ENCODE measurements around the gene C22orf23. TPM values are rescaled to one million over a fixed set of nuclear protein-coding genes. Genes with fewer than 3 reads are reported as not detected.

The C22orf23 gene
- total RNA-seq, 2 donors from 2014 or later: 0.33 TPM; not detected in 1

GRCh38 chr22:37932401-37932800 lies 21.0 kb downstream of the C22orf23 start:
- Mint-ChIP-seq H3K27me3 (no peaks in the 10 kb centered on the region), H3K9me3 (no peaks in the 10 kb centered on the region), H3K4me3 (no peak overlapping the region), H3K4me1 (ENCODE audit: low read depth in 2 of 2) (peaks cover 0 to 10% of the 10 kb centered on the region in 2 donors), H3K27ac (no peak overlapping the region), H3K36me3 (no peaks in the 10 kb centered on the region)
- ATAC-seq (no peak), DNase-seq (ENCODE audit: low spot score) (no peak)

DNA sequence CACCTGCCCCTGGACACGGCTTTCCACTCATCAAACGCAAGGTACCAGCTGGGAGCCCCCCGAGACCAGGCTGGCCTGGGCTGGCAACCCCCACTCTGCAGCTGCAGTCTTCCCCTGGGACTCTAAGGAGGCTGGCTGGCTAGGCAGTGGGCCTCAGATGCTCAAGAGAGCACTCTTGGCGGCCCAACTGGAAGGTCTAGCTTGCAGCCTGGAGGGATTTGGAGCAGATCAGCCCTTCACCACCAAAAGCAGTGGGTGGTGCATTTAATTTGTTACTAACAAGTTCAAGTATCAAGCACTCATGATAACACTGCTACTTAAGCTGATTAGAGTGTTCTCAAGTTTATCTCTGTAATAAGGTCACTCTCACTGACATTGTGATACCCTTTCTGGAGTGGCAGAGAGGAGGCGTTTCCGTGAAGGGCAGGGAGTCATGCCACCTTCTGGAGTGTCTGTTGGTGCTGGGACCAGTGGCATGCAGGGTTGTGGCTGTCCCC lies 21.5 kb downstream of the C22orf23 start:
- H3K4me1 Mint-ChIP-seq (ENCODE audit: low read depth in 2 of 2): peaks cover 0 to 10% of the 10 kb centered on the region in 2 donors
- H3K36me3 Mint-ChIP-seq: no peaks in the 10 kb centered on the region
- ATAC-seq: no peak
- no peak overlapping the region for H3K27ac Mint-ChIP-seq
- no peaks in the 10 kb centered on the region for H3K9me3 Mint-ChIP-seq
- DNase-seq (ENCODE audit: low spot score): no peak
- no peak overlapping the region for H3K4me3 Mint-ChIP-seq
- H3K27me3 Mint-ChIP-seq: no peaks in the 10 kb centered on the region

DNA sequence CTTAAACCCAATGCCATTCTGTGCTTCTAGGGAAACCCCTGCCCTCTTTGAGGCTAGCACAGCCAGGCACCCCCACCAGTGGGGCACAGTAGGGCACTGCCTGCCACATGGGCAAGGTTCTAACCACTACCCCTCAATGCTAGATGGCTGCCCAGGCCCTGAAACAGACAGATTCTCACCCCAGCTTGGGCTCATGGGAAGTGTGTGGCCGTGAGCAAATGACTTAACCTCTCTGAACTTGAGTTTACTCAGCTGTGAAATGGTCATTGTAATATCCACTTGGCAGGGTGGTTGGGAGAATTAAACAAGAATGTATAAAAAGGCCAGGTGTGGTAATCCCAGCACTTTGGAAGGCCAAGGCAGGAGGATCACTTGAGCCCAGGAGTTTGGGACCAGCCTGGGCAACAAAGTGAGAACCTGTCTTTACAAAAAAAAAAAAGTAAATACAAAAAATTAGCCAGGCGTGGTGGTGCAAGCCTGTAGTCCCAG lies 22.4 kb downstream of the C22orf23 start:
- no peak overlapping the region for H3K4me3 Mint-ChIP-seq
- no peaks in the 10 kb centered on the region for H3K9me3 Mint-ChIP-seq
- H3K36me3 Mint-ChIP-seq: no peaks in the 10 kb centered on the region

DNA sequence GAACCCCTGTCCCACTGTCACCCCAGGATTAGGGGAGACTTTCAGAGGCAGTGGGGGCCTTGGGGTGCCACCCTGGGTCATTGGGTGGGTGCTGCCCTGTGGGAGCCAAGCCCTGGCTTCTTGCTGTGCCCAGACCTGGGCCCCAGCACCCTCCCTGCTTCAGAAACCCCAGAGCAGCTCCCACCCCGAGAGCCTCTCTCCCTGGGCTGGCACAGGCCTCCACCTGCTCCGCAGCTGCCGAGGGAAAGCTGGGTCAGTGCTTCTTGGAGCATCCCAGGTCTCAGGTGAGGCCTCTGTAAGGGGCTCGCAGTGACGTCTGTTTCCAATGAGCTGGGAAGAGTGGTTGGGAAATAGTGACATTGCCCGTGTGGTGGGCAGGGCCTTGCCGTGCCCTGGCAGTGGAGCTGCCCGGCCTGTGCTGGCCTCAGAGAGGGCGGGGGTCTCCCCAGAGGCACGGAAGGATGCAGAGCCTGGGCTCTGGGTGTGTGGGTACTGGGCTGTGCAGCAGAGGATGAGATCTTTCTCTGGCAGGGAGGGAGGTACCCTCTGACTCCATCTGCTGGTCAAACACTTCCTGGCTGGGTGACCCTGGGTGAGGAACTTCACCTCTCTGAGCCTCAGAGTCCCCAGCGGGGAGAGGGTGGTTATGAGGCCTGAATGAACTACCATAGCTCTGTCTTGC lies 23.0 kb downstream of the C22orf23 start:
- no peaks in the 10 kb centered on the region for H3K36me3 Mint-ChIP-seq
- DNase-seq (ENCODE audit: low spot score): no peak
- no peak for ATAC-seq
- H3K4me3 Mint-ChIP-seq: no peak overlapping the region
- H3K27me3 Mint-ChIP-seq: no peaks in the 10 kb centered on the region
- no peaks in the 10 kb centered on the region for H3K9me3 Mint-ChIP-seq
- peaks cover 0 to 10% of the 10 kb centered on the region in 2 donors for H3K4me1 Mint-ChIP-seq (ENCODE audit: low read depth in 2 of 2)
- no peak overlapping the region for H3K27ac Mint-ChIP-seq

More for the DNA sequence above, 22.4 kb downstream of the C22orf23 start:
- DNase-seq (ENCODE audit: low spot score): no peak
- peaks cover 0 to 10% of the 10 kb centered on the region in 2 donors for H3K4me1 Mint-ChIP-seq (ENCODE audit: low read depth in 2 of 2)
- no peak for ATAC-seq
- H3K27ac Mint-ChIP-seq: no peak overlapping the region
- H3K27me3 Mint-ChIP-seq: no peaks in the 10 kb centered on the region

DNA sequence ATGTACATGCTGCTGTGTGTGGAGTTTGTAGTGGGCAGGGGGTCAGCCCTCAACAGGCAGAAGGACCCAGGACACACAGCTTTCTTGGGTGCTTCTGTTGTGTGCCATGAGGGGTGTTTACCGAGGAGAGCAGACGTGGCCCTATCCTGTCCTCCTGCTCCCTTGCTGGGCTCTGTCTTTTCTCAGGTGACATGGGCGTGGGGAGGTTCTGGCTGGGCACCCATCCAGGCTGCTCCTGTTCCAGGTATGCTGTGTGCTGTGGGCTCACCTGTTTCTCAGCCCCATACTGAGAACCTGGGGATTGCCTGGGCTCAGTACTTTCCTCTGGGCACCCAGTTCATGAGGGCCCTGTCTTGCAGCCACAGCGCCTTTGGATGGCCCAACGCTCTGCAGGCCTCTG lies 24.0 kb downstream of the C22orf23 start:
- Mint-ChIP-seq H3K9me3 (no peaks in the 10 kb centered on the region), H3K27me3 (no peaks in the 10 kb centered on the region), H3K27ac (no peak overlapping the region), H3K36me3 (no peaks in the 10 kb centered on the region), H3K4me1 (ENCODE audit: low read depth in 2 of 2) (peaks cover 0 to 10% of the 10 kb centered on the region in 2 donors), H3K4me3 (no peak overlapping the region)
- DNase-seq (ENCODE audit: low spot score) (no peak), ATAC-seq (no peak)

DNA sequence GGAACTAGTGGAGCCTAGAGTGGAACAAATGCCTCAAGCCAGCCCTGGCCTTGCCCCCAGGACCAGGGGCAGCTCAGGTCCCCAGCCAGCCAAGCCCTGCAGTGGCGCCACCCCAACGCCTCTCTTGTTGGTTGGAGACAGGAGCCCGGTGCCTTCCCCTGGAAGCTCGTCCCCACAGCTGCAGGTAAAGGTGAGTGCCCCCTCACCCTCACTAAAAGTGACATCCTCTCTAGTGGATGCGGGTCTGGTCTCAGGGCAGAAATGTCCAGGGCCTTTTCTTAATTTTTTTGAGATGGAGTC lies 25.8 kb downstream of the C22orf23 start:
- H3K36me3 Mint-ChIP-seq: no peaks in the 10 kb centered on the region
- H3K4me3 Mint-ChIP-seq: no peak overlapping the region
- H3K27me3 Mint-ChIP-seq: no peaks in the 10 kb centered on the region
- no peak for DNase-seq (ENCODE audit: low spot score)
- no peak overlapping the region for H3K27ac Mint-ChIP-seq
- ATAC-seq: no peak
- H3K9me3 Mint-ChIP-seq: no peaks in the 10 kb centered on the region
- peaks cover 0 to 2% of the 10 kb centered on the region in 2 donors for H3K4me1 Mint-ChIP-seq (ENCODE audit: low read depth in 2 of 2)

GRCh38 chr22:37926771-37927636 lies 26.4 kb downstream of the C22orf23 start:
- H3K4me1 Mint-ChIP-seq (ENCODE audit: low read depth in 2 of 2): peaks cover 0 to 2% of the 10 kb centered on the region in 2 donors
- no peaks in the 10 kb centered on the region for H3K27me3 Mint-ChIP-seq
- ATAC-seq (no peak), DNase-seq (ENCODE audit: low spot score) (no peak)
- H3K36me3 Mint-ChIP-seq: no peaks in the 10 kb centered on the region
- H3K4me3 Mint-ChIP-seq: no peak overlapping the region
- no peaks in the 10 kb centered on the region for H3K9me3 Mint-ChIP-seq
- H3K27ac Mint-ChIP-seq: no peak overlapping the region

- Mint-ChIP-seq H3K4me1 (ENCODE audit: low read depth in 2 of 2) (peaks cover 0 to 2% of the 10 kb centered on the region in 2 donors), H3K4me3 (no peak overlapping the region), H3K27ac (no peak overlapping the region), H3K36me3 (no peaks in the 10 kb centered on the region), H3K9me3 (no peaks in the 10 kb centered on the region), H3K27me3 (no peaks in the 10 kb centered on the region)
- DNase-seq (ENCODE audit: low spot score): no peak
- ATAC-seq: no peak
Observed at GRCh38 chr22:37926358-37926757, 27.0 kb downstream of the C22orf23 start.

DNA sequence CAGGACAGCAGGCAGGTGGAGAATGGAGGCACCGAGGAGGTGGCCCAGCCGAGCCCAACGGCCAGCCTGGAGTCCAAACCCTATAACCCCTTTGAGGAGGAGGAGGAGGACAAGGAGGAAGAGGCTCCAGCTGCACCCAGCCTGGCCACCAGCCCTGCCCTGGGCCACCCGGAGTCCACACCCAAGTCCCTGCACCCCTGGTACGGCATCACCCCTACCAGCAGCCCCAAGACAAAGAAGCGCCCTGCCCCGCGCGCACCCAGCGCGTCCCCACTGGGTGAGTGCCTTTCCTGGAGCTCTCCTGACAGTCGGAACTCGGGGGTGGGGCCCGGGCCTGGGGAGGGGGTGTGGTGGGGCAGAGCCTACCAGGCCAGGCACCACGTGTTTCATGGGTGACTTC lies 27.6 kb downstream of the C22orf23 start:
- peaks cover 0 to 2% of the 10 kb centered on the region in 2 donors for H3K4me1 Mint-ChIP-seq (ENCODE audit: low read depth in 2 of 2)
- H3K9me3 Mint-ChIP-seq: no peaks in the 10 kb centered on the region
- ATAC-seq (no peak), DNase-seq (ENCODE audit: low spot score) (no peak)
- no peaks in the 10 kb centered on the region for H3K27me3 Mint-ChIP-seq
- H3K27ac Mint-ChIP-seq: no peak overlapping the region
- no peak overlapping the region for H3K4me3 Mint-ChIP-seq
- H3K36me3 Mint-ChIP-seq: no peaks in the 10 kb centered on the region

GRCh38 chr22:37925330-37925729 lies 28.1 kb downstream of the C22orf23 start:
- Mint-ChIP-seq H3K9me3 (no peaks in the 10 kb centered on the region), H3K4me3 (no peak overlapping the region), H3K27ac (no peak overlapping the region), H3K36me3 (no peaks in the 10 kb centered on the region), H3K27me3 (no peaks in the 10 kb centered on the region), H3K4me1 (ENCODE audit: low read depth in 2 of 2) (peaks cover under 1 to 2% of the 10 kb centered on the region in 2 donors)
- no peak for DNase-seq (ENCODE audit: low spot score)
- no peak for ATAC-seq

- Mint-ChIP-seq H3K4me1 (ENCODE audit: low read depth in 2 of 2) (peaks cover 5 to 6% of the 10 kb centered on the region in 2 donors), H3K4me3 (no peak overlapping the region), H3K9me3 (no peaks in the 10 kb centered on the region), H3K36me3 (no peaks in the 10 kb centered on the region), H3K27me3 (no peaks in the 10 kb centered on the region), H3K27ac (no peak overlapping the region)
- ATAC-seq: no peak
- no peak for DNase-seq (ENCODE audit: low spot score)
Observed at GRCh38 chr22:37924386-37925065, 28.9 kb downstream of the C22orf23 start.

GRCh38 chr22:37923927-37924326 lies 29.5 kb downstream of the C22orf23 start:
- no peaks in the 10 kb centered on the region for H3K36me3 Mint-ChIP-seq
- H3K27me3 Mint-ChIP-seq: no peaks in the 10 kb centered on the region

DNA sequence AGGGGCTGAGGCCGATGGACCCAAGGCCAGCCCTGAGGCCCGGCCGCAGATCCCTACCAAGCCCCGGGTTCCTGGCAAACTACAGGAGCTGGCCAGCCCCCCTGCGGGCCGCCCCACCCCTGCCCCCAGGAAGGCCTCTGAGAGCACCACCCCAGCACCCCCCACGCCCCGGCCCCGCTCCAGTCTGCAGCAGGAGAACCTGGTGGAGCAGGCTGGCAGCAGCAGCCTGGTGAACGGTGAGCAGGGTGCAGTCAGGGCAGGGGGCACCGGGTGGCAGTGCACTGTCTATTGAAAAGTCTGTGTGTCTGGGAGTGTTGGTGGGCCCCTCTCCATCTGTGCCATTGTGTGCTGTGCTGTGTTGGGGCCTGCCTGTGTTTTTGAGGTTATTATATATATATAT lies 31.2 kb downstream of the C22orf23 start:
- H3K27ac Mint-ChIP-seq: no peak overlapping the region
- no peaks in the 10 kb centered on the region for H3K36me3 Mint-ChIP-seq
- no peak overlapping the region for H3K4me3 Mint-ChIP-seq
- H3K27me3 Mint-ChIP-seq: no peaks in the 10 kb centered on the region
- ATAC-seq (no peak), DNase-seq (ENCODE audit: low spot score) (no peak)
- H3K4me1 Mint-ChIP-seq (ENCODE audit: low read depth in 2 of 2): peaks cover 4 to 5% of the 10 kb centered on the region in 2 donors
- H3K9me3 Mint-ChIP-seq: no peaks in the 10 kb centered on the region

More at GRCh38 chr22:37923927-37924326, 29.5 kb downstream of the C22orf23 start:
- H3K9me3 Mint-ChIP-seq: no peaks in the 10 kb centered on the region
- ATAC-seq (no peak), DNase-seq (ENCODE audit: low spot score) (no peak)
- H3K27ac Mint-ChIP-seq: no peak overlapping the region
- peaks cover 4 to 5% of the 10 kb centered on the region in 2 donors for H3K4me1 Mint-ChIP-seq (ENCODE audit: low read depth in 2 of 2)
- H3K4me3 Mint-ChIP-seq: no peak overlapping the region
